ENCODE measurements around the gene PIP5K1B. TPM values are rescaled to one million over a fixed set of nuclear protein-coding genes. Genes with fewer than 3 reads are reported as not detected.

The PIP5K1B gene
- total RNA-seq, 2 donors from 2014 or later, result 18.4 to 44.8 TPM

- DNase-seq (ENCODE audit: low spot score), result no peak
- H3K9me3 ChIP-seq, result no peaks in the 10 kb centered on the region
- peaks cover 0 to 8% of the 10 kb centered on the region in 2 donors for H3K4me1 ChIP-seq
- H3K27me3 ChIP-seq, result no peaks in the 10 kb centered on the region
- no peak overlapping the region for H3K27ac ChIP-seq
- no peak for TF ChIP-seq CTCF (IDR thresholded peaks at IDR 0.05)
- H3K4me3 ChIP-seq, result no peak overlapping the region
- H3K36me3 ChIP-seq, result peaks cover 13% of the 10 kb centered on the region
Measured at GRCh38 chr9:69056191-69056815, 351.3 kb downstream of the PIP5K1B start.

GRCh38 chr9:69058101-69058500, 353.1 kb downstream of the PIP5K1B start:
- Histone ChIP-seq H3K27ac (no peak overlapping the region), H3K27me3 (no peaks in the 10 kb centered on the region), H3K9me3 (no peaks in the 10 kb centered on the region), H3K4me1 (peaks cover 0 to 8% of the 10 kb centered on the region in 2 donors), H3K36me3 (peaks cover 11% of the 10 kb centered on the region), H3K4me3 (no peak overlapping the region)
- no peak for TF ChIP-seq CTCF (IDR thresholded peaks at IDR 0.05)
- DNase-seq (ENCODE audit: low spot score), result no peak

Other genes with a start within 250 kb of the PIP5K1B start
- not detected for gene TMEM252, start 164.4 kb upstream of the PIP5K1B start, total RNA-seq